Measurements from ENCODE around the gene IFITM10.

Gene IFITM10

DNA sequence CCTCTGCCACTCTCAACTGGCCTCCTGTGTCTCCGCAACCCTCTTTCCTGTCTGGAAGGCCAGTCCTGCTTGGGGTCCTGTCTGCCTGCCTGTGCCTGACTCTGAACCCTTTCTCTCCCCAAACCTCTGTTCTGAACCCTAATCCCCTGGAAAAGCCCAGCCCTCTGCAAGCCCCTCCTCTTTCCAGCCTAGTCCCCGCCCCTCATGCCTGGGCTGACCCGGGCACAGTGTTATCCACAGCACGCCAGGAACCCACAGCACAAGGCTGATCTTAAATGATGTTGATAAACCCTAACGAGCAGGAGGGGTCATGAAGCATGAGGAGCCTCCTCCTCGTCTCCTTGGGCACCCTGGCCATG, at the start of gene IFITM10:
TSS of gene IFITM10 (minus strand) at position 115 of the 359 bp plus-strand sequence. CDS start 153 bp downstream, outside the sequence.
- Histone ChIP-seq H3K79me2 (ENCODE audit: low read length) (no peaks in the 10 kb centered on the region), H3K4me2 (ENCODE audit: low read length) (no peak within 1 kb of the TSS), H3K36me3 (replicated peaks; ENCODE audit: low read depth, low read length) (no peaks in the 10 kb centered on the region), H3K4me1 (ENCODE audit: low read length) (no peaks in the 10 kb centered on the region), H3K9ac (ENCODE audit: low read length) (no peak within 1 kb of the TSS), H3K27ac (ENCODE audit: low read length) (no peak within 1 kb of the TSS), H3K9me3 (ENCODE audit: insufficient read depth, low read length) (no peaks in the 10 kb centered on the region), H4K20me1 (ENCODE audit: insufficient read depth, low read length) (no peaks in the 10 kb centered on the region), H3K27me3 (ENCODE audit: low read depth, low read length) (no peaks in the 10 kb centered on the region), H2AFZ (ENCODE audit: low read depth, low read length) (no peak within 1 kb of the TSS), H3K4me3 (ENCODE audit: low read length) (no peak within 1 kb of the TSS)
- no peak for TF ChIP-seq EZH2phosphoT487 (IDR thresholded peaks at IDR 0.05; ENCODE audit: low read depth)
- TF ChIP-seq, protein P1, sequence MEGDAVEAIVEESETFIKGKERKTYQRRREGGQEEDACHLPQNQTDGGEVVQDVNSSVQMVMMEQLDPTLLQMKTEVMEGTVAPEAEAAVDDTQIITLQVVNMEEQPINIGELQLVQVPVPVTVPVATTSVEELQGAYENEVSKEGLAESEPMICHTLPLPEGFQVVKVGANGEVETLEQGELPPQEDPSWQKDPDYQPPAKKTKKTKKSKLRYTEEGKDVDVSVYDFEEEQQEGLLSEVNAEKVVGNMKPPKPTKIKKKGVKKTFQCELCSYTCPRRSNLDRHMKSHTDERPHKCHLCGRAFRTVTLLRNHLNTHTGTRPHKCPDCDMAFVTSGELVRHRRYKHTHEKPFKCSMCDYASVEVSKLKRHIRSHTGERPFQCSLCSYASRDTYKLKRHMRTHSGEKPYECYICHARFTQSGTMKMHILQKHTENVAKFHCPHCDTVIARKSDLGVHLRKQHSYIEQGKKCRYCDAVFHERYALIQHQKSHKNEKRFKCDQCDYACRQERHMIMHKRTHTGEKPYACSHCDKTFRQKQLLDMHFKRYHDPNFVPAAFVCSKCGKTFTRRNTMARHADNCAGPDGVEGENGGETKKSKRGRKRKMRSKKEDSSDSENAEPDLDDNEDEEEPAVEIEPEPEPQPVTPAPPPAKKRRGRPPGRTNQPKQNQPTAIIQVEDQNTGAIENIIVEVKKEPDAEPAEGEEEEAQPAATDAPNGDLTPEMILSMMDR (IDR thresholded peaks at IDR 0.05; ENCODE audit: low read depth, low read length) = no peak

DNA sequence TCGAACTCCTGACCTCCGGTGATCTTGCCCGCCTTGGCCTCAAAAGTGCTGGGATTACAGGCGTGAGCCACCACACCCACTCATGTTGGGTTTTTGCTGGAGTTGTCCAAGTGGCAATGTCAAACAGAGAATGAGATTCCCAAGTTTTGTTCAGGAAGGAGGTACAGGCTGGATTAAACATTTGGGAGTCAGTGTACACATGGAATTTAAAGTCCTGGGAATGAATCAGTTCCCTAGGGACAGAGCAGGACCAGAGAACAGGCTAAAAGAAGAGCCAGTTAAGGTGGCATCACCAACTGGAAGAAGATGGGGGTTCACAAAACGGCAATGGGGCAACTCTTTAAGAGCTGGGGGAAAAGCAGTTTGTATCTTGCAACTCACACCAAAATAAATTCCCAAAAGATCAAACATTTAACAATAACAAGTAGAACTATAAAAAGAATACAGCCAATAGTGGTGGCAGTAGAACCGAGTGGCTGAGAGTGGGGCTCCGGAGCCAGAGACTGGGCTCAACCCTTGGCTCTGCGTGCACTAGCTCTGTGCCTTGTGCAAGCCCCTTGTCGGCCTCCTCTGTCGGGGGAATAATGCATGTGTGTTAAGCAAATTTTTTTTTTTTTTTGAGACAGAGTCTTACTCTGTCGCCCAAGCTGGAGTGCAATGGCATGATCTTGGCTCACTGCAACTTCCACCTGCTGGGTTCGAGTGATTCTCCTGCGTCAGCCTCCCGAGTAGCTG, 47.2 kb upstream of the IFITM10 start:
- H3K4me2 ChIP-seq (ENCODE audit: low read length) = no peak overlapping the region
- H3K4me3 ChIP-seq (ENCODE audit: low read length) = no peak overlapping the region
- H3K36me3 ChIP-seq (replicated peaks; ENCODE audit: low read depth, low read length) = no peaks in the 10 kb centered on the region
- H3K27me3 ChIP-seq (ENCODE audit: low read depth, low read length) = peaks cover 16% of the 10 kb centered on the region
- H3K9ac ChIP-seq (ENCODE audit: low read length) = no peak overlapping the region
- H4K20me1 ChIP-seq (ENCODE audit: insufficient read depth, low read length) = no peaks in the 10 kb centered on the region
- H2AFZ ChIP-seq (ENCODE audit: low read depth, low read length) = no peak overlapping the region
- TF ChIP-seq, protein P1 (IDR thresholded peaks at IDR 0.05; ENCODE audit: low read depth, low read length) = no peak
- TF ChIP-seq EZH2phosphoT487 (IDR thresholded peaks at IDR 0.05; ENCODE audit: low read depth) = no peak
- no peaks in the 10 kb centered on the region for H3K9me3 ChIP-seq (ENCODE audit: insufficient read depth, low read length)
- no peaks in the 10 kb centered on the region for H3K4me1 ChIP-seq (ENCODE audit: low read length)
- H3K27ac ChIP-seq (ENCODE audit: low read length) = no peak overlapping the region
- H3K79me2 ChIP-seq (ENCODE audit: low read length) = no peaks in the 10 kb centered on the region

DNA sequence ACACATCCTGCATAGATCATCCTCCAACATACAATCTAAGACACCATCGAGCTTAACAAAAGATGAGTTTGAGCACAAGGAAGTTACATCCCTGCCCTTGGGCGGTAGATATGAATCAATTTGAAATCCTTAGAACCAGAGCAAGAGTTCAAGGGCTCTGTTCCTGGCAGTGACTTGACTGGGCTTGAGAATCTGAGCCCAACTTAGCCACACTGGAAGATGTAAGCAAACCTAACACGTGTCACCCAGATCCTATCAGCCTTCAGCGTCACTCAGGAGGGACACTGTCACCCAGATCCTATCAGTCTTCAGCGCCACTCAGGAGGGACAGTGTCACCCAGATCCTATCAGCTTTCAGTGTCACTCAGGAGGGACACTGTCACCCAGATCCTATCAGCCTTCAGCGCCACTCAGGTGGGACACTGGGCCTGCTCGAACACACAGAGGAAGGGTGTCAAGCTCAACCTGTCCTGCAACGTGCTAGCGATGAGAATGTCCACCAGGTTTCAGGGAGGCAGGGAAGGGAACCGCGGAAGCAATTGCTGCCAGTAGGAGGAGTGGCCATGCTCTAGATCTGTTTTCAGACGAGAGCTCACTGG, 46.1 kb upstream of the IFITM10 start:
- H2AFZ ChIP-seq (ENCODE audit: low read depth, low read length) = no peak overlapping the region
- peaks cover 16% of the 10 kb centered on the region for H3K27me3 ChIP-seq (ENCODE audit: low read depth, low read length)
- no peaks in the 10 kb centered on the region for H3K79me2 ChIP-seq (ENCODE audit: low read length)
- H3K9ac ChIP-seq (ENCODE audit: low read length) = no peak overlapping the region
- no peak overlapping the region for H3K4me3 ChIP-seq (ENCODE audit: low read length)
- no peak overlapping the region for H3K27ac ChIP-seq (ENCODE audit: low read length)
- no peaks in the 10 kb centered on the region for H3K36me3 ChIP-seq (replicated peaks; ENCODE audit: low read depth, low read length)
- H4K20me1 ChIP-seq (ENCODE audit: insufficient read depth, low read length) = no peaks in the 10 kb centered on the region
- no peak for TF ChIP-seq EZH2phosphoT487 (IDR thresholded peaks at IDR 0.05; ENCODE audit: low read depth)
- TF ChIP-seq, protein P1 (IDR thresholded peaks at IDR 0.05; ENCODE audit: low read depth, low read length) = no peak
- H3K4me2 ChIP-seq (ENCODE audit: low read length) = no peak overlapping the region
- no peaks in the 10 kb centered on the region for H3K4me1 ChIP-seq (ENCODE audit: low read length)
- H3K9me3 ChIP-seq (ENCODE audit: insufficient read depth, low read length) = no peaks in the 10 kb centered on the region

DNA sequence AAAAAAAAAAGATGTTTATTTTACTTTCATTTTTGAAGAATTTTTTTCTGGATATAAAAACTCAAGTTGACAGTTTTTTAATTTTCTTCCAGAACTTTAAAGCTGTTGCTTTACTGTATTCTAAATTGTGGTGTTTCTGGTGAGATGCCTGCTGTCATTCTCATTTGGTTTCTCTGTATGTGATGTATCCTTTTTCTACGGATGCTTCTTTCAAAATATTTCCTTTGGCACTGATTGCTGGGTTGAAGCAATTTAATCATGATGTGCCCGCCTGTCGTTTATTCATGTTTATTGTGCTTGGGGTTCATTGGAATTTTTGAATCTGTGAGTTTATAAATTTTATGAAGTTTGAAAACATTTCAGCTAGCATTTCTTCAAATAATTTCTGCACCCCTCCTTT, 42.7 kb upstream of the IFITM10 start:
- Histone ChIP-seq H3K27me3 (ENCODE audit: low read depth, low read length) (peaks cover 17% of the 10 kb centered on the region; the same call in 1 of the 2 replicates), H4K20me1 (ENCODE audit: insufficient read depth, low read length) (no peaks in the 10 kb centered on the region), H3K79me2 (ENCODE audit: low read length) (no peaks in the 10 kb centered on the region), H3K4me1 (ENCODE audit: low read length) (no peaks in the 10 kb centered on the region), H3K36me3 (replicated peaks; ENCODE audit: low read depth, low read length) (no peaks in the 10 kb centered on the region), H2AFZ (ENCODE audit: low read depth, low read length) (no peak overlapping the region), H3K9ac (ENCODE audit: low read length) (no peak overlapping the region), H3K4me3 (ENCODE audit: low read length) (no peak overlapping the region), H3K27ac (ENCODE audit: low read length) (no peak overlapping the region), H3K4me2 (ENCODE audit: low read length) (no peak overlapping the region), H3K9me3 (ENCODE audit: insufficient read depth, low read length) (no peaks in the 10 kb centered on the region)
- TF ChIP-seq, protein P1 (IDR thresholded peaks at IDR 0.05; ENCODE audit: low read depth, low read length) = no peak
- TF ChIP-seq EZH2phosphoT487 (IDR thresholded peaks at IDR 0.05; ENCODE audit: low read depth) = no peak

All from OCI-LY3 (cell line).